Vagina (tissue), 2 donors: ENCODE data around the gene HMSD. TPM values are rescaled to one million over a fixed set of nuclear protein-coding genes. Genes with fewer than 3 reads are reported as not detected.

Experiments used
- DNase-seq, 2 donors: peaks; one replicate each; pipeline ENCODE4 v3.0.0-alpha.2; 2017; ENCODE audit errors: extremely low spot score in 2 of 2
- H3K27ac ChIP-seq: fragments of 200-600 bp; sonication (generic); one replicate; pipeline ENCODE4 v1.5.1; 2019
- H3K27me3 ChIP-seq: fragments of 200-600 bp; sonication (generic); one replicate; pipeline ENCODE4 v1.5.1; 2019
- H3K36me3 ChIP-seq, 2 donors: fragments of 200-600 bp; sonication (generic); one replicate each; pipeline ENCODE4 v1.5.1; 2017 to 2019
- H3K4me1 ChIP-seq: fragments of 200-600 bp; sonication (generic); one replicate; pipeline ENCODE4 v1.5.1; 2019
- H3K4me3 ChIP-seq, 2 donors: fragments of 200-600 bp; sonication (generic); 1 replicate in 1 of 2; 2 replicates in 1 of 2; pipeline ENCODE4 v1.5.1; 2016 to 2019
- H3K9me3 ChIP-seq: fragments of 200-600 bp; sonication (generic); one replicate; pipeline ENCODE4 v1.5.1; 2019
- CTCF ChIP-seq, 3 experiments: fragments of 450-650 bp in 2 of 3; fragments of 200-600 bp in 1 of 3; sonication (generic) in 1 of 3; IDR thresholded peaks; one replicate each; pipeline ENCODE4 v1.5.1; 2017 to 2019; ENCODE audit warnings: antibody characterized with exemption in 3 of 3, mild to moderate bottlenecking in 2 of 3, moderate library complexity in 2 of 3
- POLR2A ChIP-seq, 2 donors: fragments of 450-650 bp; IDR thresholded peaks; one replicate each; pipeline ENCODE4 v1.6.1; 2017; ENCODE audit warnings: antibody characterized with exemption in 2 of 2, mild to moderate bottlenecking in 2 of 2, moderate library complexity in 2 of 2
- POLR2AphosphoS5 ChIP-seq, 2 donors: sonication (generic); formaldehyde crosslinking; IDR thresholded peaks; one replicate each; pipeline ENCODE4 v1.9.0; 2017; ENCODE audit warnings: antibody characterized with exemption in 2 of 2, mild to moderate bottlenecking in 2 of 2, low read depth in 1 of 2; ENCODE audit not compliant: insufficient read depth in 1 of 2
- intact Hi-C: fragments of 100-400 bp; cut with DNase I; formaldehyde crosslinking; loops from one replicate; pipeline ENCODE4 v1.15.1; 2023
- total RNA-seq: library from RNA; depleted of rRNA; stranded (reverse); fragments of >200 nt; gene quantifications from one replicate; pipeline ENCODE4 v1.2.3, GENCODE V29; 2016

HMSD gene
- total RNA-seq, 1 donor from 2014 or later, result not detected

- no peak for DNase-seq
- no peaks in the 10 kb centered on the region for H3K27me3 ChIP-seq
- intact Hi-C loops, result no loop called here
- no peaks in the 10 kb centered on the region for H3K4me1 ChIP-seq
- TF ChIP-seq CTCF (IDR thresholded peaks at IDR 0.05) (no peak), POLR2AphosphoS5 (IDR thresholded peaks at IDR 0.05; ENCODE audit: insufficient read depth in 1 of 2, low read depth in 1 of 2) (no peak), POLR2A (IDR thresholded peaks at IDR 0.05) (no peak)
- H3K36me3 ChIP-seq, result no peaks in the 10 kb centered on the region
- no peak within 1 kb of the TSS for H3K27ac ChIP-seq
- no peak within 1 kb of the TSS for H3K4me3 ChIP-seq
- H3K9me3 ChIP-seq, result no peaks in the 10 kb centered on the region
These were observed 41.4 kb upstream of the HMSD start, which contains the start of gene SERPINB10 for GRCh38 chr18:63907664-63908063. Gene SERPINB10, plus strand, starts transcription at chr18:63907958. Its CDS starts 7,553 bp downstream, at chr18:63915511.

GRCh38 chr18:63908858-63909257, 40.2 kb upstream of the HMSD start:
- TF ChIP-seq POLR2AphosphoS5 (IDR thresholded peaks at IDR 0.05; ENCODE audit: insufficient read depth in 1 of 2, low read depth in 1 of 2) (no peak), CTCF (IDR thresholded peaks at IDR 0.05) (no peak), POLR2A (IDR thresholded peaks at IDR 0.05) (no peak)
- H3K4me1 ChIP-seq, result no peaks in the 10 kb centered on the region
- no peaks in the 10 kb centered on the region for H3K27me3 ChIP-seq
- DNase-seq, result no peak
- H3K4me3 ChIP-seq, result no peak overlapping the region
- intact Hi-C loops, result no loop called here
- no peaks in the 10 kb centered on the region for H3K9me3 ChIP-seq
- no peak overlapping the region for H3K27ac ChIP-seq
- H3K36me3 ChIP-seq, result no peaks in the 10 kb centered on the region

- no peaks in the 10 kb centered on the region for H3K27me3 ChIP-seq
- no peak overlapping the region for H3K4me3 ChIP-seq
- H3K9me3 ChIP-seq, result no peaks in the 10 kb centered on the region
- H3K36me3 ChIP-seq, result no peaks in the 10 kb centered on the region
- H3K4me1 ChIP-seq, result no peaks in the 10 kb centered on the region
- TF ChIP-seq CTCF (IDR thresholded peaks at IDR 0.05) (no peak), POLR2AphosphoS5 (IDR thresholded peaks at IDR 0.05; ENCODE audit: insufficient read depth in 1 of 2, low read depth in 1 of 2) (no peak), POLR2A (IDR thresholded peaks at IDR 0.05) (no peak)
- no peak for DNase-seq
- intact Hi-C loops, result no loop called here
- no peak overlapping the region for H3K27ac ChIP-seq
These were observed 39.2 kb upstream of the HMSD start for GRCh38 chr18:63909870-63910269.

- H3K9me3 ChIP-seq, result no peaks in the 10 kb centered on the region
- no peaks in the 10 kb centered on the region for H3K27me3 ChIP-seq
- no peaks in the 10 kb centered on the region for H3K36me3 ChIP-seq
- no peak overlapping the region for H3K4me3 ChIP-seq
- H3K4me1 ChIP-seq, result no peaks in the 10 kb centered on the region
- intact Hi-C loops, result no loop called here
- no peak for DNase-seq
- H3K27ac ChIP-seq, result no peak overlapping the region
- no peak for TF ChIP-seq POLR2A (IDR thresholded peaks at IDR 0.05)
- TF ChIP-seq POLR2AphosphoS5 (IDR thresholded peaks at IDR 0.05; ENCODE audit: insufficient read depth in 1 of 2, low read depth in 1 of 2), result no peak
These were observed 31.3 kb upstream of the HMSD start for GRCh38 chr18:63917817-63918216.

- Histone ChIP-seq H3K36me3 (no peaks in the 10 kb centered on the region), H3K4me3 (no peak overlapping the region), H3K4me1 (no peaks in the 10 kb centered on the region), H3K27me3 (no peaks in the 10 kb centered on the region), H3K9me3 (no peaks in the 10 kb centered on the region), H3K27ac (no peak overlapping the region)
- no peak for TF ChIP-seq CTCF (IDR thresholded peaks at IDR 0.05)
- no peak for TF ChIP-seq POLR2A (IDR thresholded peaks at IDR 0.05)
- no peak for TF ChIP-seq POLR2AphosphoS5 (IDR thresholded peaks at IDR 0.05; ENCODE audit: insufficient read depth in 1 of 2, low read depth in 1 of 2)
- intact Hi-C loops, result no loop called here
- no peak for DNase-seq
These were observed 27.1 kb upstream of the HMSD start for GRCh38 chr18:63922049-63922448.
